ENCODE data around the gene TMEM19.

The TMEM19 gene

GRCh38 chr12:71662849-71663560, 22.9 kb upstream of the TMEM19 start:
- peak overlapping the region; percentile 88 for H3K4me3 ChIP-seq (ENCODE audit: low read depth, low read length)
- TF ChIP-seq CTCF (IDR thresholded peaks at IDR 0.05; ENCODE audit: insufficient read depth, low read length, missing control alignments), result no peak
- no peak for DNase-seq (ENCODE audit: low read depth, low spot score)
- CTCF ChIA-PET, result interaction anchor here (0.7 to 2.9 kb wide), 15 partner anchors 8 to 96 kb away, joined by 3 to 33 read pairs (median 6); partner anchors contain the start of gene TMEM19
- POLR2A ChIA-PET, result interaction anchor here (0.9 to 2.7 kb wide), 8 partner anchors 12 to 88 kb away, joined by 3 to 33 read pairs (median 4); partner anchors contain the start of gene TMEM19

- POLR2A ChIA-PET, result interaction anchor here (0.9 to 2.7 kb wide), 8 partner anchors 13 to 87 kb away, joined by 3 to 33 read pairs (median 4); partner anchors contain the start of gene TMEM19
- H3K4me3 ChIP-seq (ENCODE audit: low read depth, low read length), result peak within 1 kb of the TSS; percentile 88
Measured at GRCh38 chr12:71663561-71664410, 22.1 kb upstream of the TMEM19 start, which contains the start of the genes THAP2 and ZFC3H1. Gene THAP2 (plus strand): TSS chr12:71664301. CDS start chr12:71664510, 209 bp downstream. Gene ZFC3H1 (minus strand): TSS chr12:71663848. CDS start chr12:71663610, 238 bp downstream.

GRCh38 chr12:71664411-71665089, 21.3 kb upstream of the TMEM19 start:
- H3K4me3 ChIP-seq (ENCODE audit: low read depth, low read length), result peak overlapping the region; percentile 88
- CTCF ChIA-PET, result interaction anchor here (0.6 to 2.9 kb wide), 11 partner anchors 8 to 185 kb away, joined by 3 to 33 read pairs (median 6); partner anchors contain the start of gene TMEM19
- POLR2A ChIA-PET, result interaction anchor here (1.1 to 2.7 kb wide), 5 partner anchors 13 to 86 kb away, joined by 3 to 33 read pairs (median 5); partner anchors contain the start of gene TMEM19
- no peak for DNase-seq (ENCODE audit: low read depth, low spot score)
- no peak for TF ChIP-seq CTCF (IDR thresholded peaks at IDR 0.05; ENCODE audit: insufficient read depth, low read length, missing control alignments)

More at GRCh38 chr12:71663561-71664410, 22.1 kb upstream of the TMEM19 start, which contains the start of the genes THAP2 and ZFC3H1:
- CTCF ChIA-PET, result interaction anchor here (0.6 to 2.9 kb wide), 18 partner anchors 9 to 186 kb away, joined by 3 to 33 read pairs (median 5); partner anchors contain the start of gene TMEM19
- TF ChIP-seq CTCF (IDR thresholded peaks at IDR 0.05; ENCODE audit: insufficient read depth, low read length, missing control alignments), result peak; percentile 59
- peak; percentile 99 for DNase-seq (ENCODE audit: low read depth, low spot score)

GRCh38 chr12:71665090-71665463, 20.8 kb upstream of the TMEM19 start:
- POLR2A ChIA-PET, result interaction anchor here (2.7 kb wide), 1 partner anchor 20 kb away, joined by 33 read pairs; the partner anchor contains the start of gene TMEM19
- TF ChIP-seq CTCF (IDR thresholded peaks at IDR 0.05; ENCODE audit: insufficient read depth, low read length, missing control alignments), result no peak
- DNase-seq (ENCODE audit: low read depth, low spot score), result no peak

GRCh38 chr12:71666259-71666658, 19.6 kb upstream of the TMEM19 start:
- H3K4me3 ChIP-seq (ENCODE audit: low read depth, low read length), result no peak overlapping the region
- ChIA-PET CTCF (no interaction called here), POLR2A (no interaction called here)
- TF ChIP-seq CTCF (IDR thresholded peaks at IDR 0.05; ENCODE audit: insufficient read depth, low read length, missing control alignments), result no peak
- no peak for DNase-seq (ENCODE audit: low read depth, low spot score)

More at GRCh38 chr12:71665090-71665463, 20.8 kb upstream of the TMEM19 start:
- CTCF ChIA-PET, result interaction anchor here (1.1 to 2.9 kb wide), 4 partner anchors 10 to 83 kb away, joined by 6 to 33 read pairs (median 8); no protein-coding TSS in a partner anchor
- H3K4me3 ChIP-seq (ENCODE audit: low read depth, low read length), result peak overlapping the region; percentile 88

Measured in AG04449 (cell line).